TTC549 (cell line): ENCODE results near the gene CLIC1.
A peak's percentile ranks its signal among the peaks of the same experiment; 100 is the strongest.
"Not testable (repeated sequence)": the region's sequence is repeated elsewhere in the genome, so short reads cannot be mapped to it uniquely, and the experiment has no call there.

Experiments
- FAIRE-seq: peaks from 2 replicates; lab custom pipeline; 2012; peaks lifted over from hg19 to GRCh38; lab: Jason Lieb, UNC

CLIC1 gene

DNA sequence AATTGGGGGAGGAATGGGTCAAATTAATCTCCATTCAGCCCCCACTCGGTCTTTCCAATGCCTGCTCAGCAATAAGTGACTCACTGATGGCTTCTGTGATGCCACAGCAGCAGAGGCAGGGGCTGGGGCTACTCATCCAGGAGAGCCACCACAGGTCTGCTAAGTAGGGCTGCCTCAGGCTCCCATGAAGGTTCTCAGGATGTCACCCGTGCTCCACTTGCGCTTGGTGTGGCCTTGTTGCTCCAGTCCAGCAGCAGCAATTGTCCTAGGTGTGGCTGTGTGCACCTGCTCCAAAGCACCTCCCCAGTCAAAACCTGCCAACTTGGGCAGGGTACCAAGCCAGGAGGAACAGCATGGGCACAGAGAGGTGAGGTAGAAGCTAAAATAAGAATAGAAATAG lies 14.2 kb downstream of the CLIC1 start:
- FAIRE-seq, result no peak

DNA sequence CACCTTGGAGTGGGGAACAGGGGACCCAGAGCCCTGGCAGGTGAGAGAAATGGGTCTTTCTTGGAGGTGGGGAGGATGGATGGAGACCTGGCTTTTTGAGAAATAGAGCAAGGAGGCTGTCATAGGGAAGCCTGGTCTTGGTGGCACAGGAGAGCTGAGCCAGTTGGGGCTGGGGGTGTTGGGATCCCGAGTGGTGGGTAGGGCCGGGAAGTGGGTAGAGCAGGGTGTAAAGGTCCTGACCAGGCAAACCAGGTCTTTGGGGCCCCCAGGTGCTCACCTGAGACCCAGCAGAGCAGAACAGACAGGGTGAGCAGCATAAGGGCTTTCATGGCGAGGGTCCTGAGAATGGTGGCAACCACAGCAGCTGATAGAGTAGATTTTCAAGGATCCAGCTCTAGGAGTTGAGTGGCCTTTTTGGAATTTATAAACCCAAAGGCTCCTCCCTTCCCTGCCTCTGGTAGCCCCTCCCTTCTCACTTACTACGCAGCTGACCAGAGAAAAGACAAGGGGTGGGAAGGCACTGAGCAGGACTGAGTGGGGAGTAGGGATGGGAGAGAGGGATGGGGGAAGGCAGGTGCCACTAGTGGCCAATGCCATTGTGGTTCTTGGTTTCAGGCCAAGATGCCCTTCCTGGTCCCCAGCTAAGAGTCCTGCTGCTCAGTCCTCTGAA lies 14.8 kb downstream of the CLIC1 start, which contains the start of gene LY6G6C:
LY6G6C (minus strand) TSS at position 396 of the 670 bp plus-strand sequence; CDS start at position 329, 67 bp downstream.
- FAIRE-seq, result no peak

DNA sequence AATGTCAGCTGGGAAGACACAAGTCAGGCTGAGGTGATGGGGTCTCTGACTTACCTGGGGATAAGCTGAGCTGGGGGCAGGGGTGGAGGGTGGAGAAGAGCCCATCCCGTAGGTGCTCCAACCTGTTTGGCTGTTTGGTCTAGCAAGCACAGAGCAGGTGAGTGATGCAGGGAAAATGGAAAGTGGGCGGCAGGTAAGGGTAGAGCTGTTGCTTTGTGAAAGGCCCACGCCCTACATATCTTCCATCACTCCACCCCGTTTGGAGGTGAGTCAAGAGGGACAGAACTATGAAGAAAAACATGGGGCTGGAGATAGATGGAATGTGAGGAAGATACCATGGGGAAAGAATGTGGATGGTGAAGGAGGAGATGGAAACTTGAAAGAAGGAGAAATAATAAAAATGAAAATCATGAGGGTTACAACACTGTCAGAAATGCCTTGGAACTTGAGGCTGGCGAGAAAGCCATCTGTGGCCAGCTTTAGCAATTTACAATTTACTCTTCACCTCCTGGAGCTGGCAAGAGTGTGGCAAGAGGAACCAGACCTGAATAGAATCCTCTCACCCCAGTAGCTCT lies 16.0 kb downstream of the CLIC1 start:
- FAIRE-seq, result no peak

DNA sequence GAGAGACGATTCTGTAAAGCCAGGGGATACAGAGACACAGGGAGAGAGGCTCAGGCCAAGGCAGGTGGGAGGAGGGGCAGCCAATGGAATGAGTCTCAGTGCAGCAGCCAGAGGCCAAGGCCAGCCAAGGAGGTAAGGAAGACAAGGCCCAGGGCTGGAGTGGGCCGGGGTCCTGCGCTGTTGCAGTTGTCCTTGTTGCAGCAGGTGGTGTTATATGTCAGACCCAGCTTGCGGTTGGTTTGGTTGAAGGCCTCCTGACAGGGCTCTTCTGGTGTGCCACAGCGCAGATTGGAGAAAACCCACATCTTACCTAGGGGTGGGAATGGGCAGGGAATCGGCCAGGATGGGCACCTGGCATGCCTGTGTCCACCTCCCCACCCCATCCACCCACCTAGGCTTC lies 17.3 kb downstream of the CLIC1 start:
- FAIRE-seq, result no peak

DNA sequence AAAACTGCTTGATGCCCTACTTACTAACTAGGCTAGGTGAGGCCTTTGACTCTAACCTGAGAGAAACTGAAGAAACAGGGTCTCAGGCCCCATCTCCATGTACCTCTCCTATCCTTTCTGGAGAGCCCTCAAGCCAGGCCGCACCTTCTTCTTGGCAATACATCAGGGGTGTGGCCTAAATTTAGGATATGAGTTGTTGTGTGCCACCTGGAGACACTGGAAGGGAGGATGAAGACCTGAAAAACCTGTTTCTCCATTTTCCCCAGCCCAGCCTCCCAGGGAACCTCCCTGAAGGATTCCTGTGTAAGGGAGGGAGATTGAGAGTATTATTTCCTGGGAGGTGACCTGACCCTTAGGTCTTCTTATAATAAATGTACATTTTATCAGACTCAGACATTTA lies 18.1 kb downstream of the CLIC1 start:
- FAIRE-seq, result no peak

DNA sequence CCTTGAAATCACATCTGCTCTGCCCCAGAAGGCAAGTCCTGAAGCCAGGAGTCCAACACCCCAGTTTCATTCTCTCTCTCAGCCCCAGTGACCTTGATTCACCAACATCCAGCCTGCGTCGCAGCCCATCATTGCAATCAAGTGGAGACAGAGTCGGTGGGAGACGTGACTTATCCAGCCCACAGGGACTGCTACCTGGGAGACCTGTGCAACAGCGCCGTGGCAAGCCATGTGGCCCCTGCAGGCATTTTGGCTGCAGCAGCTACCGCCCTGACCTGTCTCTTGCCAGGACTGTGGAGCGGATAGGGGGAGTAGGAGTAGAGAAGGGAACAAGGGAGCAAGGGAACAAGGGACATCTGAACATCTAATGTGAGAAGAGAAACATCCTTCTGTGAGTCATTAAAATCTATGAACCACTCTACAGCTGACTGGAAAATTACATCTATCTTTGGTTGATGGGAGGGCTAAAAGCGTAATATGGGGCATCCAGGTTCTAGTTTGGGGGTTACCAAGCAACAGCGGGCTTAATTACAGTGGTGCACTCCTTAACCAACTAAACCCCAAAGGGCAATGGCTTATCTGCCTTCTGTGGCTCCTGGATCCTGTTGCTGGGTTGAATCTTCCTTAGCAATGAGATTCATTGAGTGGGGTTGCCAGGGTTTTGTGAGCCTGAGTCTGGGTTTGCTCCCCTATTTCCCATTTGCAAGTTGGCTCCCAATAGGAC lies 18.7 kb downstream of the CLIC1 start:
- FAIRE-seq, result no peak

DNA sequence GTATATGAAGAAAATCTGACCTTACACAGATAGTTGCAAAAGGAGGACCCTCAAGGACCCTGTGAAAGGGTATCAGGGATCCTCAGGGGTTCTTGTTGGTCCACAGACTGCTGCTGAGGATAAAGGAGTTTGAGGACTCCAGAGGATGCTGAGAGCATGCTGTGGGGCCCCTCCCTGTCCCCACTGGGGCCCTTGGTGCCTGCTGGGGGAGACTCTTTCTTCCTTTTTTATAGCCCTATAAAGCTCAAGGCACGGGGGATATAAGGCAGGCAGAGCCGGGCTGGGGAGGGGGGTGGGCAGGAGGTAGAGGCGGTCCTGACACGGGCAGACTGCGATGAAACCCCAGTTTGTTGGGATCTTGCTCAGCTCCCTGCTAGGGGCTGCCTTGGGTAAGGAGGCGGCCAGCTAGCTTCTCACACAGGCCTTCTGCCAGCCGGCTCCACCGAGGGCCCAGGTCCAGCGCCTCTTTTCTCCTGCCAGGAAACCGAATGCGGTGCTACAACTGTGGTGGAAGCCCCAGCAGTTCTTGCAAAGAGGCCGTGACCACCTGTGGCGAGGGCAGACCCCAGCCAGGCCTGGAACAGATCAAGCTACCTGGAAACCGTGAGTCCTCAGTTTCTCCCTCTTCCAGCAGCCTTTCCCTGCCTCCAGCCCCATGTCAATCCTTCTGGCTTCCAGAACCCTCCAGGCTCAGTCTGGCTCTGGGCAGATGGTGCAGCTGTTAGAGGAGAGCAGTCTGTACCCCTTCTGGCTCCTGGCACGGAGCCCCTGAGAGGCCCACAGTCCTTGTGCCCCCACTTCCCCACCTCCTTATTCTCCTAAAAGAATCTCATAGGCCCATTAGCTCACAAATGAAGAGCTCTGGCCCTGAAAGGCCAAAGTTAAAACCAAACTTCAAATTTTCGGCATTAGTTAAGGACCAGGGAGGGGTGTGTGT lies 21.0 kb downstream of the CLIC1 start, which contains the start of gene LY6G6D:
LY6G6D (plus strand) TSS at position 327 of the 937 bp plus-strand sequence; CDS start at position 335, 8 bp downstream.
- FAIRE-seq, result no peak

DNA sequence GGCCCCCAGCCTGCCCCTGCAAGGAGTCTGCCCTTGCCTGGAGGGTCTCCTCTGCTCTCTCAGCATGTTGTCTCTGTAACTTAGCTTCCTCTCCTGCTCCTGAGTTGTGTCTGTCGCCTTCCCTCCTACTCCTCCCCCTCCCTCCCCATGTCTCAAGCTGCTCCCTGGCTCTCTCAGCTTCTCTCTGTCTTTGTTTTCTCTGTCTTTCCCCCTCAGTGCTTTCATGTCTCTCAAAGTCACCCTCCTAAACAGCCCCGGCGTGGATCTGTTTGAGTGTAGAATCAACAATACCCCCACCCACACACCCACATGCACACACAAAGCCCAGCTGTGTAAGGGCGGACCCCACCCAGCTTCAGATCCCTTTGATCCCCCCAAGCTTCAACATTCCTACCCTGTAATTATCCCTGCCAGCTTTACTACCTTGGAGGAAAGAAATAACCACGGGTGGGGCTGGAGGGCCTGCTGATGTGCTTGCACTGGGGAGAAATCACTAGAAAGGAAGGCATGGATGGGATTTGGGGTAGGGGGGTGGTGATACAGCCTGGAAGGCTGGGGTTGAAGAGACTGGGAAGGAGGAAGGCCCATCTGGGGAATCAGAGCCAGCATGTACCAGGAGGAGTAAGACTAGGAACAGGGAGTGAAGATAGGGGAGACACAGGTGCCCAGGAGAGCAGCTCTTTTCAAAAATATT lies 22.2 kb downstream of the CLIC1 start:
- no peak for FAIRE-seq

DNA sequence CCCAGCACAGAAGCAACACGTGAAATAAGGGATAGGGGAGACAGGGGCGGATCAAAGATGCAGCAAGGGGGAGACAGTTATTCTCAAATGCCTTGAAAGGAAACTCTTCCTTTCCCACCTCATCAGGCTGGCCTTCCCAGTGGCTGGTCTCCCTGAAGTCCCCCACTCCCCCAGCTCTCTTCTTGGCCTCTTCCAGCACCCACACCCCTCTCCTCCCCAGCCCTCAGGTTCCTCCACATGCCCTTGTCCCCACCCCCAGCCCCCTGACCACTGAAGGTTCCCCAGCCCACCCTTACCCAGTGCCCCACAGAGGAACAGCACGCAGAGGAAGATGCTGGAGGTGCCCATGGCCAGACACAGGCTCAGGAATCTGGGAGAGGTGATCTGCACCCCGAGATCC lies 22.9 kb downstream of the CLIC1 start:
- FAIRE-seq, result no peak

DNA sequence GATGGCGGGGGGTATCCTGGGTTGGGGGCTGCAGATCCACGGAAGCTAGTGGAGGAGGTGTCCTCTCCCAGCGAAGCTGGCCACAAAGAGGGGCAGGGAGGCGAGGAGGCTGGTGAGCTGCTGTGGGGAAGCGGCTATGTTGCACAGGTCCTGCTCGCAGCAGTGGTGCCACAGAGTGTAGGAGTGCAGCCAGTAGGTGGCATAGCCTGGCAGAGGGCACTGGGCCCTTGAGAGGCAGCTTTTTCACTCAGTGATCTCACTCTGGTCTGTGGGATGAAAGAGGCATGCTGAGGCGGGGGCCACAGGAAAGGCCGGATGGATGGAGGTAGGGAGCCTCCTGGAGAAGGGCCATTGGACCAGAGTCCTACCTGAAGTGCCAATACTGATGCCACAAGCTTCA lies 24.0 kb downstream of the CLIC1 start:
- no peak for FAIRE-seq

DNA sequence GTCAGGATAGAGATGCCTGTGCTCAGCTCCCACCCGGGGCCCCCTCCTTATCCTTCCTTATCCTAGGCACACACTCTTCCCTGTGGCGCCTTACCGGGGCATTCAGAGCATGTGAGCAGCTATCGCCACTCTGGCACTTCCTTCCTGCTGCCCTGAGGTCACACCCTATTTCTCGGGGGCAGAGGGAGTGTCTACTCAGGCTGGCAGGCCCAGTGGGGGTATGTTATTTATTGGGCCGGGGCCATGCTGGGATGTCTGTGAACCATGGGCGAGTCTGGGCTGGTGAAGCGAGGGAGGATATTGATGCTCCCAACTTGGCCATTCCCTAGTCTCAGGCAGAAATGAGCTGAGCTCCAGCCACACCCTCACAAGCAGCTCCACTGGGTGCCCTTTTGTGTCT lies 25.1 kb downstream of the CLIC1 start:
- no peak for FAIRE-seq

DNA sequence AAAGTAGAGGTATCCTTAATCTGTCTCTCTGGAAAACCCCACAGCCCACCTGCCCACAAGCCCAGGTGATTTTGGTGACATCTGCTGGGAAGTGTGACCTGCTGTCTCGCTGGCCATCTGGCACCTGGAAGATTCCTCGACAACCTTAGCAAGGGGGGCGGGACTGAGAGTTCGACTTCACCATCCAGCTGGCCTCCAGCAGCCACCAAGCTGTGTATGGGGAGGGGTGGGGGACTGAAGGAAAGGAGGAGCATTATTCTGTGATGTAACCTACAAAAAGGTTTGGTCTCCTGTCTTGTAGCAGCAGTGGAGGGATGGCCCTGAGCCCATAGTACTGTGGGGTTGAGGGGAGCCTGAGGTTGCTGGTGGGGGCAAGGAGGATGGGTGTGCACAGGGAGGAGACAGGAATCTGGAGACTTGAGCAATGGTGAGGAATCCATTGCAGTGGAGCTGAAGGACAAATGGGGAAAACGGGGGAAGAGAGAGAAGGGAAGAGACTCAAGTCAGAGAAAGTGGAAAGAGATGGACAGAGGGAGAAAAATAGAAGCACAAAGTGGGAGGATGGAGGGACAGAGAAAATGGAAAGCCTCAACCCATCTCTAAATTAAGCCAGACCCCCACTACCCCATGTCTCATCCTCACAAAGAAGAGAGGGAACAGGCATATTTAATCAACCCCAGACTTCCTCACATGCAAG lies 25.7 kb downstream of the CLIC1 start:
- no peak for FAIRE-seq

DNA sequence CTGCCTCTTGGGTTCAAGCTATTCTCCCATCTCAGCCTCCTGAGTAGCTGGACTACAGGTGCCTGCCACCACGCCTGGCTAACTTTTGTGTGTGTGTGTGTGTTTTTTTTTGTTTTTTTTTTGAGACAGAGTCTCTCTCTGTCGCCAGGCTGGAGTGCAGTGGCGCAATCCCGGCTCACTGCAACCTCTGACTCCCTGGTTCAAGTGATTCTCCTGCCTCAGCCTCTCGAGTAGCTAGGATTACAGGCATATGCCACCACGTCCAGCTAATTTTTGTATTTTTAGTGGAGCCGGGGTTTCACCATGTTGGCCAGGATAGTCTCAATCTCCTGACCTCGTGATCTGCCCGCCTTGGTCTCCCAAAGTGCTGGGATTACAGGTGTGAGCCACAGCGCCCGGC lies 27.2 kb downstream of the CLIC1 start:
- not testable (repeated sequence) for FAIRE-seq

DNA sequence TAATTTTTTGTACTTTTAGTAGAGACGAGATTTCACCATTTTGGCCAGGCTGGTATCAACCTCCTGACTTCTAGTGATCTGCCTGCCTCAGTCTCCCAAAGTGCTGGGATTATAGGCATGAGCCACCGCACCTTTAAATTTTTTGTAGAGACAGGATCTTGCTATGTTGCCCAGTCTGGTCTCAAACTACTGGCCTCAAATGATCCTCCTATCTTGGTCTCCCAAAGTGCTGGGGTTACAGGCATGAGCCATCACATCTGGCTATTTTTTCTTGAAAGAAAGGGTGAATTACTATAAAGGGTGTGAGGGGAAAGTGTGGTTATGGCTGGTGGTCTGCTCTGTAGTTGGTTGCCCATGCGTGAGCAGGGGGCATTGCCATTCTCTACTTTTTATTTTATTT lies 28.1 kb downstream of the CLIC1 start:
- no peak for FAIRE-seq

DNA sequence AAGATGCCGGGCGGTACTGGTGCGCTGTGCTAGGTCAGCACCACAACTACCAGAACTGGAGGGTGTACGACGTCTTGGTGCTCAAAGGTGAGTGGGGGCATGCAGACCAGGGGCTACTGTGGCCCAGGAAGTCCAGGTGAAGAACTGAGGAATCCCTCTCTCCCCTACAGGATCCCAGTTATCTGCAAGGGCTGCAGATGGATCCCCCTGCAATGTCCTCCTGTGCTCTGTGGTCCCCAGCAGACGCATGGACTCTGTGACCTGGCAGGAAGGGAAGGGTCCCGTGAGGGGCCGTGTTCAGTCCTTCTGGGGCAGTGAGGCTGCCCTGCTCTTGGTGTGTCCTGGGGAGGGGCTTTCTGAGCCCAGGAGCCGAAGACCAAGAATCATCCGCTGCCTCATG lies 28.6 kb downstream of the CLIC1 start:
- no peak for FAIRE-seq

DNA sequence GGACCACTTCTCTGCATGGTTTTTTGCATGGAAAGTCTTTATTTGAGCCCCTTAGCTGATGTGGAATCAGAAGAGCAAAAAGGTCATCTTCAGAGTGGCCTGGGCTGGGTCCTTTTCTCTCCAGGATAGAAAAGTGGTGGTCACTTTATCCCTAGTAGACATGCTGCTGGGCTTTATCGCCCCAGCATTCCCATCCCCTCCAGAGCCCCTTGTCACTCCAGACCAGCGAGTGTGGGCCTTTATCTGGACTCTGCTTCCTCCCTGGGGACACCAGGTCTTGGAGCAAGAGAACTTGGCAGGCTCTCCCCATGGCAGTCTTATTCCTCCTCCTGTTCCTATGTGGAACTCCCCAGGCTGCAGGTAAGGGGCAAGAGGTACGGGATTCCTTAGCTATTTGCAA lies 29.7 kb downstream of the CLIC1 start, which contains the start of gene LY6G6F:
LY6G6F (plus strand) TSS at position 268 of the 400 bp plus-strand sequence; CDS start at position 309, 41 bp downstream.
- FAIRE-seq, result no peak

DNA sequence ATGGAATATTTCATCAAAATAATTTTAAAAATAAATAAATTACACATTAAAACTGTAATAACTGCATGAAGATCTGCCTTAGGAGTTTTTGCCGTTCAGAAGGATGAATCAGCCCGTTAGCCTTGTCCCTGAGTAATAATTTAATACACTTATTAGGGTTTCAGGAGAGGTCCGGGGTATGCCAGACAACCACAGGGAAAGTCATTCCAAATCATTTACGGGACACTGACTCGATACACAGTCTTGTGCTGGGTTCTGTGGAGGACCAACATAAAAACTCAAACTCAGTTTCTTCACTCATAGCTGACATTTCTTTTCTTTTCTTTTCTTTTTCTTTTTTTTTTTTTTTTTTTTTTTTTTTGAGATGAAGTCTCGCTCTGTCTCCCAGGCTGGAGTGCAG lies 30.4 kb downstream of the CLIC1 start:
- no peak for FAIRE-seq

DNA sequence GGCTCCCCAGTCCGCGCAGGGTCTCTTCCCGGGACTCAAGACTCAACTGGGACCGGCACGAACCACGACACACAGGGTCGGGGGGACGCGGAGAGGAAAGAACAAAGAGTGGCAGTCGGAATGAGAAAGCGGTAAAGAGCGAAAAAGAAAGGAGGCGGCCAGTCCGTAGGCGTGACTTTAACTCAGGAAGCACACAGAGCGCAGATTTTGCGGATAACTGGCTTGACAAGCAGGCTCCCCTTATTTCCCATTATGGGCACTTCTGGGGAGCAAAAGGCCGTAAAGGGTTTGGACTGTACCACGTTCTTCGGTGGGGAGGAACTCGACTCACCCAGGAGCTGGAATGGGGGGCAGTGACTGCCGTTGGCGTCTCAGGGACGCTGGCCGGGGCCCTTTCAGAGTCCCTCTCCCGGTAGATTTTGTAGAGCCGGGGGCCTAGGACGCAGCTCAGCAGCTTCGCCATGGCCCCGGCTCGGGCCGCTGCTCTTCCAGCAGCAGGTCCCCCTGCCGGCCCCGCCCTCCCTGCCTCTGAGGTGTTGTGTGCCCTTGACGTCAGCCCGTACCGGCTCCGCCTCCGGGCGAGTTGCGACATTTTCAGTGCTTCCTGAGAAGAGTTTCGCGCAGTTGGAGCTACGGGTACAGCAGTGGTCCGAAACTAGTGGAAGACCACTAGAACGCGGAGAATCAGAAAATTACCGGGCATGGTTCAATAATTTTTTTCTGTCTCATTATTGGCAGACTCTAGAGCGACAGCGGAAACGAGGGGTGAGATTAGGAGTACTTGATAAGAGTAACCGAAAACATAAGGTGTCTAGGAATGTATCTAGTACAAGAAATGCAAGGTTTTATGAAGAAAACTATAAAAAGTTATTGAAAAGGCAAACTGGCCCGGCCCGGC lies 33.3 kb downstream of the CLIC1 start, which contains the start of gene ABHD16A:
ABHD16A (minus strand) TSS at position 506 of the 898 bp plus-strand sequence; CDS start at position 463, 43 bp downstream.
- peak; percentile 69 for FAIRE-seq

DNA sequence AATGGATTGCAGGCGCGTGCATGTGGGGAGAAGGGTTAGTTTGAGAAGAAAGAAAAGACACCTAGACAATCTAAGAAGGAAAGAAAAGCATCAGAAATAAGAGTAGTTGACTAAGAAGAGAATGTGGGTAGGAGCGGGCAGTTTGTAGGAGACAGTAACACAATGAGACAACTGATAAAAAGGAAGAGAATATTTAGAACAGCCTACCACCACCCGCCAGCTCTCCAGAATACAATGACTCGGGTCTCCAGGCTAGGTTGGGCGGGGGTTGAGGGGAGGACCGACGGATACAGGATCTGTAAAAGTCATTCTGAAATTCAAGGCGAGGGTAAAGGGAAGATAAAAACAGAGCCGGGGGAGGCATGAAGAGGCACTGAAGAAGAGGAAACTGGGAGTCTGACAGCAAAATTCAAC lies 33.9 kb downstream of the CLIC1 start:
- FAIRE-seq, result no peak
